H1 (cell line): ENCODE measurements around the gene TNPO2. TPM values are rescaled to one million over a fixed set of nuclear protein-coding genes. Genes with fewer than 3 reads are reported as not detected.
A peak's percentile ranks its signal among the peaks of the same experiment; 100 is the strongest.

Experiments used
- BACH1 ChIP-seq: IDR thresholded peaks from 2 replicates; pipeline ENCODE4 v1.6.1; 2012; ENCODE audit warnings: low read length, improper control_type of control experiment
- BRCA1 ChIP-seq: IDR thresholded peaks from 2 replicates; pipeline ENCODE4 v1.6.1; 2012; ENCODE audit warnings: low read depth, low read length, improper control_type of control experiment
- CTBP2 ChIP-seq: IDR thresholded peaks from 2 replicates; pipeline ENCODE4 v1.7.0; 2011; ENCODE audit warnings: borderline replicate concordance, mild to moderate bottlenecking, moderate library complexity, mixed read lengths, low read length; ENCODE audit not compliant: insufficient read depth, insufficient read length
- EP300 ChIP-seq, 2 experiments: IDR thresholded peaks; 1 replicate in 1 of 2; 2 replicates in 1 of 2; pipeline ENCODE4 v1.6.1; 2011 to 2012; ENCODE audit warnings: low read depth in 2 of 2, low read length in 2 of 2, mild to moderate bottlenecking in 2 of 2, borderline replicate concordance in 1 of 2, inconsistent platforms in 1 of 2, moderate library complexity in 1 of 2
- GABPA ChIP-seq: IDR thresholded peaks from 2 replicates; pipeline ENCODE4 v1.6.1; 2011; ENCODE audit warnings: mild to moderate bottlenecking, low read length, moderate library complexity, borderline replicate concordance; ENCODE audit not compliant: insufficient read depth
- GTF2F1 ChIP-seq: IDR thresholded peaks from 2 replicates; pipeline ENCODE4 v1.6.1; 2012; ENCODE audit warnings: low read depth, low read length, improper control_type of control experiment, borderline replicate concordance
- KDM1A ChIP-seq: fragments of 200-600, 300-600 bp; sonication (generic); IDR thresholded peaks from 2 replicates; pipeline ENCODE4 v1.7.1; 2016; ENCODE audit warnings: mild to moderate bottlenecking, low read length, borderline replicate concordance
- KDM4A ChIP-seq: IDR thresholded peaks from one replicate; pipeline ENCODE4 v1.7.1; 2012; ENCODE audit warnings: low read depth, mild to moderate bottlenecking, moderate library complexity, low read length, inconsistent platforms; ENCODE audit not compliant: severe bottlenecking
- KDM5A ChIP-seq: fragments of 200-600 bp; IDR thresholded peaks from 2 replicates; pipeline ENCODE4 v1.7.1; 2012; ENCODE audit warnings: mild to moderate bottlenecking, low read length, inconsistent platforms, mixed read lengths
- MAFK ChIP-seq: IDR thresholded peaks from 2 replicates; pipeline ENCODE4 v1.6.1; 2012; ENCODE audit warnings: low read depth, mild to moderate bottlenecking, improper control_type of control experiment, low read length
- PHF8 ChIP-seq: fragments of 200-600 bp; sonication (generic); conservative IDR thresholded peaks from 2 replicates; pipeline ENCODE4 v1.7.1; 2012; ENCODE audit warnings: low read depth, mild to moderate bottlenecking, inconsistent platforms, low read length, moderate library complexity
- POLR2AphosphoS5 ChIP-seq: IDR thresholded peaks from 2 replicates; pipeline ENCODE4 v1.6.1; 2011; ENCODE audit warnings: low read depth, low read length
- RAD21 ChIP-seq, 2 experiments: IDR thresholded peaks in 1 of 2; conservative IDR thresholded peaks in 1 of 2; 2 replicates each; pipeline ENCODE4 v1.6.1; 2011; ENCODE audit warnings: low read depth in 2 of 2, low read length in 2 of 2, improper control_type of control experiment in 1 of 2, inconsistent platforms in 1 of 2, mild to moderate bottlenecking in 1 of 2, moderate library complexity in 1 of 2
- RBBP5 ChIP-seq: IDR thresholded peaks from 2 replicates; pipeline ENCODE4 v1.7.1; 2012; ENCODE audit warnings: low read depth, mild to moderate bottlenecking, inconsistent platforms, low read length, moderate library complexity, borderline replicate concordance
- RFX5 ChIP-seq: IDR thresholded peaks from 2 replicates; pipeline ENCODE4 v1.6.1; 2011; ENCODE audit warnings: low read depth, low read length, improper control_type of control experiment, borderline replicate concordance
- RNF2 ChIP-seq: fragments of 200-900, 300-1000 bp; sonication (generic); IDR thresholded peaks from 2 replicates; pipeline ENCODE4 v1.7.1; 2016; ENCODE audit warnings: borderline replicate concordance, low read depth, mild to moderate bottlenecking, antibody characterized with exemption, low read length; ENCODE audit not compliant: poor library complexity, severe bottlenecking; ENCODE audit errors: missing control alignments
- SIRT6 ChIP-seq: IDR thresholded peaks from one replicate; pipeline ENCODE4 v1.7.1; 2012; ENCODE audit warnings: low read length, inconsistent platforms
- SIX5 ChIP-seq: IDR thresholded peaks from 2 replicates; pipeline ENCODE4 v1.6.1; 2011; ENCODE audit warnings: mild to moderate bottlenecking, low read depth, low read length
- SP1 ChIP-seq: IDR thresholded peaks from 2 replicates; pipeline ENCODE4 v1.6.1; 2011; ENCODE audit warnings: low read depth, low read length
- SRF ChIP-seq: IDR thresholded peaks from 2 replicates; pipeline ENCODE4 v1.6.1; 2011; ENCODE audit warnings: mild to moderate bottlenecking, low read depth, low read length, moderate library complexity
- TAF1 ChIP-seq: IDR thresholded peaks from 2 replicates; pipeline ENCODE4 v1.6.1; 2011; ENCODE audit warnings: mild to moderate bottlenecking, low read depth, low read length
- TBP ChIP-seq: IDR thresholded peaks from 2 replicates; pipeline ENCODE4 v1.6.1; 2011; ENCODE audit warnings: low read depth, low read length, improper control_type of control experiment
- TCF12 ChIP-seq: IDR thresholded peaks from 2 replicates; pipeline ENCODE4 v1.6.1; 2011; ENCODE audit warnings: low read depth, mild to moderate bottlenecking, low read length
- YY1 ChIP-seq: IDR thresholded peaks from 2 replicates; pipeline ENCODE4 v1.6.1; 2011; ENCODE audit warnings: low read depth, mild to moderate bottlenecking, low read length
- polyA plus RNA-seq, 7 experiments: library from polyadenylated mRNA; depleted of rRNA in 3 of 7; stranded (reverse) in 5 of 7; unstranded in 2 of 7; fragments of >200 nt in 5 of 7; fragments of 200-250 nt in 2 of 7; gene quantifications; 1 replicate in 5 of 7; 2 replicates in 1 of 7; 4 replicates in 1 of 7; pipeline versions ENCODE4 v1.2.1 to v1.2.3, GENCODE V29; 2011 to 2013; ENCODE audit warnings: missing spikeins in 2 of 7, mixed read lengths in 2 of 7
- total RNA-seq: library from RNA; stranded (reverse); fragmentation: NEBNext Ultra II Directional; extraction: Animal tissue kit (Norgen Biotek cat#: 25700); gene quantifications from 2 replicates; pipeline ENCODE4 v1.2.1, GENCODE V29; 2021

Gene TNPO2
- total and polyA plus RNA-seq, 2 of the 8 experiments (the other 6 are each of a cell fraction or from before 2014, with no cell fraction given) = 112 to 121 TPM

- TF ChIP-seq SIRT6 (no peak), TCF12 (no peak), RNF2 (no peak), PHF8 (no peak; the same call in 1 of the 2 replicates), GABPA (no peak), BRCA1 (no peak), SRF (no peak), TBP (peak; percentile 76), KDM4A (no peak), RFX5 (no peak), TAF1 (peak; percentile 91), POLR2AphosphoS5 (peak; percentile 87), CTBP2 (no peak), EP300 (IDR thresholded peaks at IDR 0.05; ENCODE audit: borderline replicate concordance in 1 of 2, low read depth in 2 of 2, low read length in 2 of 2) (no peak), KDM5A (no peak), SIX5 (no peak; the same call in 1 of the 2 replicates), KDM1A (no peak), GTF2F1 (peak; percentile 91; the same call in 1 of the 2 replicates), MAFK (peak; percentile 38; the same call in 1 of the 2 replicates), YY1 (no peak), BACH1 (no peak), RAD21 (IDR thresholded peaks at IDR 0.05 in 1 of 2, conservative IDR thresholded peaks at IDR 0.05 in 1 of 2; ENCODE audit: low read depth in 2 of 2, low read length in 2 of 2) (no peak), RBBP5 (no peak), SP1 (peak; percentile 73)
Observed at GRCh38 chr19:12722566-12723380, 959 bp downstream of the TNPO2 start (continued).
